Calu3 (cell line): ENCODE data around the gene MMS19. TPM values are rescaled to one million over a fixed set of nuclear protein-coding genes. Genes with fewer than 3 reads are reported as not detected.

Experiments
- BruUV-seq: library from RNA; stranded (reverse); fragments of 400-500 nt; replicated peaks from 2 replicates; lab custom pipeline; 2021; lab: Mats Ljungman, UMichigan
- CTCF ChIA-PET: fragments of 300-600 bp; sonication (Branson Sonifier 250); formaldehyde crosslinking; loops from one replicate; lab custom pipeline; 2022; ENCODE audit warnings: antibody characterized with exemption; lab: Charles Lee
- DNase-seq: peaks from one replicate; pipeline ENCODE4 v3.0.0; 2022
- H3K27ac Mint-ChIP-seq: one replicate; pipeline ENCODE4 v1.8.0; 2022; ENCODE audit warnings: mixed read lengths; ENCODE audit not compliant: unreplicated experiment
- H3K27me3 Mint-ChIP-seq: one replicate; pipeline ENCODE4 v1.8.0; 2022; ENCODE audit warnings: mixed read lengths; ENCODE audit not compliant: unreplicated experiment
- H3K36me3 Mint-ChIP-seq: one replicate; pipeline ENCODE4 v1.8.0; 2022; ENCODE audit warnings: mild to moderate bottlenecking, moderate library complexity, mixed read lengths; ENCODE audit not compliant: insufficient read depth, unreplicated experiment
- H3K4me1 Mint-ChIP-seq: one replicate; pipeline ENCODE4 v1.8.0; 2022; ENCODE audit warnings: mild to moderate bottlenecking, low read depth, mixed read lengths; ENCODE audit not compliant: unreplicated experiment
- H3K4me3 Mint-ChIP-seq: one replicate; pipeline ENCODE4 v1.8.0; 2022; ENCODE audit warnings: mild to moderate bottlenecking, low read depth, moderate library complexity, mixed read lengths; ENCODE audit not compliant: unreplicated experiment
- H3K9me3 Mint-ChIP-seq: one replicate; pipeline ENCODE4 v1.8.0; 2022; ENCODE audit warnings: low read depth, mixed read lengths; ENCODE audit not compliant: unreplicated experiment
- intact Hi-C: fragments of 100-400 bp; cut with micrococcal nuclease; formaldehyde crosslinking; loops from one replicate; pipeline ENCODE4 v1.10.0; 2022; ENCODE audit not compliant: unreplicated experiment
- total RNA-seq: library from RNA; stranded (reverse); gene quantifications from 2 replicates; pipeline ENCODE4 v1.2.3, GENCODE V29; 2022
- TF ChIP-seq, protein P1 (sequence below): fragments of 200-600 bp; IDR thresholded peaks from one replicate; pipeline ENCODE4 v1.8.0; 2022; ENCODE audit warnings: antibody characterized with exemption; ENCODE audit not compliant: unreplicated experiment

Gene MMS19
- total RNA-seq, 1 experiment from 2014 or later, result 46.5 TPM

DNA sequence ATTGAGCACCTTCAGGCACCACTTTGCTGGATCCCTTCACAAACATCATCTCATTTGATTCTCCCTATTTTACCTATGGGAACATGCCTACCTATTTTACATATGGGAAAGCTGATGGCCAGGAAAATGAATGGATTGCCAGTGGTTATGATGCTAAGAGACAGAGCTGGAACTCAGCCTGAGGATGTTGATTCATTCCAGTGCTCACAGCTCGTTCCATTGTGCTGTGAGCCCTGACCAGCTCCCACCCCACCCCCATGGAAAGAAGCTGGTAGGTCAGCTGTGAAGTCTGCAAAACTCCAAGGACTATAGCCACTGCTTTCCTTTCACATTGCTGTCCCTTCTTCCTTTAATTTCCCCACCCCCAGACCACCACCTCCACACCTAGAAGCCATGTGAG lies 10.1 kb upstream of the MMS19 start:
- Mint-ChIP-seq H3K27me3 (no peaks in the 10 kb centered on the region), H3K36me3 (no peaks in the 10 kb centered on the region), H3K9me3 (no peaks in the 10 kb centered on the region), H3K4me1 (no peaks in the 10 kb centered on the region), H3K4me3 (no peak overlapping the region), H3K27ac (no peak overlapping the region)
- CTCF ChIA-PET, result interaction anchor here (0.5 kb wide), 1 partner anchor 247 kb away, joined by 8 read pairs; no protein-coding TSS in a partner anchor
- TF ChIP-seq, protein P1, sequence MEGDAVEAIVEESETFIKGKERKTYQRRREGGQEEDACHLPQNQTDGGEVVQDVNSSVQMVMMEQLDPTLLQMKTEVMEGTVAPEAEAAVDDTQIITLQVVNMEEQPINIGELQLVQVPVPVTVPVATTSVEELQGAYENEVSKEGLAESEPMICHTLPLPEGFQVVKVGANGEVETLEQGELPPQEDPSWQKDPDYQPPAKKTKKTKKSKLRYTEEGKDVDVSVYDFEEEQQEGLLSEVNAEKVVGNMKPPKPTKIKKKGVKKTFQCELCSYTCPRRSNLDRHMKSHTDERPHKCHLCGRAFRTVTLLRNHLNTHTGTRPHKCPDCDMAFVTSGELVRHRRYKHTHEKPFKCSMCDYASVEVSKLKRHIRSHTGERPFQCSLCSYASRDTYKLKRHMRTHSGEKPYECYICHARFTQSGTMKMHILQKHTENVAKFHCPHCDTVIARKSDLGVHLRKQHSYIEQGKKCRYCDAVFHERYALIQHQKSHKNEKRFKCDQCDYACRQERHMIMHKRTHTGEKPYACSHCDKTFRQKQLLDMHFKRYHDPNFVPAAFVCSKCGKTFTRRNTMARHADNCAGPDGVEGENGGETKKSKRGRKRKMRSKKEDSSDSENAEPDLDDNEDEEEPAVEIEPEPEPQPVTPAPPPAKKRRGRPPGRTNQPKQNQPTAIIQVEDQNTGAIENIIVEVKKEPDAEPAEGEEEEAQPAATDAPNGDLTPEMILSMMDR, result no peak
- no TSS peak for BruUV-seq
- intact Hi-C loops, result no loop called here
- DNase-seq, result no peak

DNA sequence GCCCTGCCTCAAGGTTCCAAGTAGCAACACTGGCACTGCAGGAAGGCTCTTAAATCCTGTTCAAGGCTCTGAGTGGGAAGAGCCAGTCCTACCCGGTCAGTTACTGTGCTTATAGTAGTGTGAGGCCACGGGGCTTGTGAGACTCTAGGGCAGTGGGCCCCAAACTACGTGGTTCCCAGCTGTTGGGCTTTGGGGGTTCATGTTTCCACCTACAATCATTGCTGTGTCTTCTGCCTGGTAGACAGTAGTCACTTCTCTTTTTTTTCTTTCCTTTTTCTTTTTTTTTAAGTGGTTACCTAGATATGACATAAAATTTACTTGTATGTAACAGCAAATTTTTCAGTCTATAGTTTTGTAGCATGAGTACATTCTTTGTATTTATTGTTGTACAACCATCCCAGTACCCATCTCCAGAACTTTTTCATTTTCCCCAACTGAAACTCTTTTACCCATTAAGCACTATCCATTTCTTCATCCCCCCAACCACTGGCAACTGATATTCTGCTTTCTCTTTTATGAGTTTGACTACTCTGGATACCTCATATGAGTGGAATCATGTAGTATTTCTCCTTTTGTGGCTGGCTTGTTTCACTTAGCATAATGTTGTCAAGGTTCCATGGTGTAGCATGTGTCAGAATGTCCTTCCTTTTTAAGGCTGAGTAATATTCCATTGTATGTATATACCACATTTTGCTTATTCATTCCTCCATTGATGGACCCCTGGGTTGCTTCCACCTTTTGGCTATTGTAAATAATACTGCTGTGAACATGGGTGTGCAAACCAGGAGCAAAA lies 8.2 kb upstream of the MMS19 start:
- Mint-ChIP-seq H3K36me3 (no peaks in the 10 kb centered on the region), H3K27me3 (no peaks in the 10 kb centered on the region), H3K9me3 (no peaks in the 10 kb centered on the region), H3K4me3 (no peak overlapping the region), H3K27ac (no peak overlapping the region), H3K4me1 (no peaks in the 10 kb centered on the region)
- BruUV-seq, result no TSS peak
- CTCF ChIA-PET, result no interaction called here
- intact Hi-C loops, result no loop called here
- no peak for DNase-seq
- TF ChIP-seq, protein P1, result no peak

DNA sequence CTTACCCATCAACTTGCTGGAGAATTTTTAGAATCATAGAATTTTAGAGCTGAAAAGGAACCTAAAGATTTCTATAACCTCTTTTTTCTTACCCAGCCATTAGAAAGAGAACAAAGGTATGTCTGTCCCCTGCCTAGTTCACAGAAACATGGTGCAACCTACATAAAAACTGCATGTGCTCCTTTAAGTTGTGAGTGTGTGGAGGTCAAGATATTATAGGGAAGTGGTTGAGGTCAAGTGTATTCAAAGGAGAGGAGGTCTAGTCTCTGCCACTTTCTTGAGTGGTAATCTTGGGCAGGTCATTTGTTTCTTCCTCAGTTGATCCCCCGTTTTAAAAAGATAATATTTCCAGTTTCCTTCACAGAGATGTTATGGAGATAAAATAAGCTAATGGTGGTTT lies 6.9 kb upstream of the MMS19 start:
- CTCF ChIA-PET, result no interaction called here
- no peak overlapping the region for H3K27ac Mint-ChIP-seq
- intact Hi-C loops, result no loop called here
- no peaks in the 10 kb centered on the region for H3K27me3 Mint-ChIP-seq
- no peaks in the 10 kb centered on the region for H3K9me3 Mint-ChIP-seq
- no TSS peak for BruUV-seq
- TF ChIP-seq, protein P1, result no peak
- DNase-seq, result no peak
- no peaks in the 10 kb centered on the region for H3K36me3 Mint-ChIP-seq
- H3K4me3 Mint-ChIP-seq, result no peak overlapping the region
- H3K4me1 Mint-ChIP-seq, result peaks cover 11% of the 10 kb centered on the region

DNA sequence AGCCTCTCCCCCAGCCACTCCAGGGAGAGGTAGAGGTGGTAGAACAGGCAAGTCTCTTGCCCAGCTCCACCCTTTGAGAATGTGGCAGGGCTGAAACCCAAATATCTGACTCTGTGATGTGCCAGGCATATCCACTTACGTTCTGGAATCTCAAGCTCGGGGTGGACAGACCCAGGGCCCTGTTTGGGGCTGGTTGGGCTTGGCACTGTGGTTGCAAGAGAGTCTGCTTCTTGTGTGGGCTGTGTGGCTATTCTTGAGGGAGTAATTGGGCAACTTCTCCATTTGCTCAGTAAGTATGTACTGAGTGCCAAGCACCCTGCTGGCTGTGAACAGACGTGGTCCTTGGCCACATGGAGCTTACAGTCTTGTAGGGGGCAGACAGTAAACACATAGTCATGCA lies 5.2 kb upstream of the MMS19 start:
- H3K27me3 Mint-ChIP-seq, result no peaks in the 10 kb centered on the region
- CTCF ChIA-PET, result no interaction called here
- H3K4me3 Mint-ChIP-seq, result no peak overlapping the region
- TF ChIP-seq, protein P1, result no peak
- intact Hi-C loops, result no loop called here
- BruUV-seq, result no TSS peak
- H3K9me3 Mint-ChIP-seq, result no peaks in the 10 kb centered on the region
- DNase-seq, result no peak
- no peak overlapping the region for H3K27ac Mint-ChIP-seq
- peaks cover 15% of the 10 kb centered on the region for H3K4me1 Mint-ChIP-seq
- peaks cover 16% of the 10 kb centered on the region for H3K36me3 Mint-ChIP-seq
